Osteoblast (primary cell): Measurements from ENCODE around the gene RSPH6A. TPM values are rescaled to one million over a fixed set of nuclear protein-coding genes. Genes with fewer than 3 reads are reported as not detected.
A peak's percentile ranks its signal among the peaks of the same experiment; 100 is the strongest.

ENCODE experiments used
- DNase-seq: peaks from one replicate; pipeline ENCODE4 v3.0.0; 2011; ENCODE audit warnings: low spot score, mixed read lengths; ENCODE audit not compliant: insufficient read length; ENCODE audit errors: missing footprints
- H2AFZ ChIP-seq: 2 replicates; pipeline ENCODE4 v1.6.0; 2011; ENCODE audit warnings: mild to moderate bottlenecking, low read length
- H3K27ac ChIP-seq: 2 replicates; pipeline ENCODE4 v1.5.1; 2011; ENCODE audit warnings: mild to moderate bottlenecking, low read depth, low read length, moderate library complexity
- H3K27me3 ChIP-seq: 2 replicates; pipeline ENCODE4 v1.6.0; 2012; ENCODE audit warnings: mild to moderate bottlenecking, control low read depth, inconsistent platforms, low read length, moderate library complexity; ENCODE audit not compliant: insufficient read depth
- H3K36me3 ChIP-seq: 2 replicates; pipeline ENCODE4 v1.5.1; 2011; ENCODE audit warnings: mild to moderate bottlenecking, low read length, control low read depth, moderate library complexity; ENCODE audit not compliant: insufficient read depth
- H3K4me1 ChIP-seq: 2 replicates; pipeline ENCODE4 v1.5.1; 2011; ENCODE audit warnings: mild to moderate bottlenecking, low read length, control low read depth, moderate library complexity; ENCODE audit not compliant: insufficient read depth
- H3K4me2 ChIP-seq: 2 replicates; pipeline ENCODE4 v1.6.0; 2011; ENCODE audit warnings: mild to moderate bottlenecking, low read length; ENCODE audit not compliant: insufficient read depth
- H3K4me3 ChIP-seq: fragments of 200-600 bp; sonication (generic); 3 replicates; pipeline ENCODE4 v1.5.1; 2012; ENCODE audit warnings: mild to moderate bottlenecking, low read length, inconsistent platforms; ENCODE audit not compliant: insufficient read depth
- H3K79me2 ChIP-seq: 2 replicates; pipeline ENCODE4 v1.6.0; 2012; ENCODE audit warnings: mild to moderate bottlenecking, low read length, control low read depth, inconsistent platforms; ENCODE audit not compliant: insufficient read depth
- H3K9me3 ChIP-seq: 2 replicates; pipeline ENCODE4 v1.5.1; 2011; ENCODE audit warnings: low read depth, low read length, control low read depth
- H4K20me1 ChIP-seq: 2 replicates; pipeline ENCODE4 v1.6.0; 2012; ENCODE audit warnings: mild to moderate bottlenecking, low read length, control low read depth; ENCODE audit not compliant: insufficient read depth
- CTCF ChIP-seq: IDR thresholded peaks from 2 replicates; pipeline ENCODE4 v1.5.1; 2011; ENCODE audit warnings: mild to moderate bottlenecking, low read depth, low read length, moderate library complexity; ENCODE audit errors: extremely low read depth
- total RNA-seq: library from RNA; depleted of rRNA; stranded (reverse); fragments of >200 nt; gene quantifications from 2 replicates; pipeline ENCODE4 v1.2.3, GENCODE V29; 2012

RSPH6A gene
- total RNA-seq, 1 donor = under 0.01 TPM

- peak; percentile 95 for DNase-seq
- Histone ChIP-seq H4K20me1 (peaks cover 11% of the 10 kb centered on the region), H2AFZ (no peak overlapping the region), H3K27me3 (no peaks in the 10 kb centered on the region), H3K4me1 (peaks cover 23% of the 10 kb centered on the region), H3K79me2 (peaks cover 8% of the 10 kb centered on the region), H3K27ac (peak overlapping the region; percentile 79), H3K4me3 (peak overlapping the region; percentile 76), H3K4me2 (peak overlapping the region; percentile 96), H3K9me3 (no peaks in the 10 kb centered on the region), H3K36me3 (peaks cover 25% of the 10 kb centered on the region)
- TF ChIP-seq CTCF = no peak
Measured at GRCh38 chr19:45768655-45768983, 46.5 kb downstream of the RSPH6A start.

GRCh38 chr19:45767881-45768654 is 47.0 kb downstream of the RSPH6A start:
- Histone ChIP-seq H3K27ac (peak overlapping the region; percentile 79), H3K36me3 (peaks cover 19% of the 10 kb centered on the region), H3K4me3 (peak overlapping the region; percentile 76), H2AFZ (no peak overlapping the region), H4K20me1 (peaks cover 11% of the 10 kb centered on the region), H3K4me1 (peaks cover 23% of the 10 kb centered on the region), H3K9me3 (no peaks in the 10 kb centered on the region), H3K4me2 (peak overlapping the region; percentile 96), H3K27me3 (no peaks in the 10 kb centered on the region), H3K79me2 (peaks cover 8% of the 10 kb centered on the region)
- TF ChIP-seq CTCF = no peak
- peak; percentile 93 for DNase-seq

- H3K79me2 ChIP-seq = peaks cover 8% of the 10 kb centered on the region
- H2AFZ ChIP-seq = peak overlapping the region; percentile 75
- no peaks in the 10 kb centered on the region for H3K9me3 ChIP-seq
- H3K4me1 ChIP-seq = peaks cover 23% of the 10 kb centered on the region
- H3K27me3 ChIP-seq = no peaks in the 10 kb centered on the region
- H3K27ac ChIP-seq = peak overlapping the region; percentile 79
- peak overlapping the region; percentile 96 for H3K4me2 ChIP-seq
- peaks cover 13% of the 10 kb centered on the region for H3K36me3 ChIP-seq
- peaks cover 11% of the 10 kb centered on the region for H4K20me1 ChIP-seq
- peak overlapping the region; percentile 76 for H3K4me3 ChIP-seq
- DNase-seq = peak; percentile 99
- no peak for TF ChIP-seq CTCF
Measured at GRCh38 chr19:45767410-45767880, 47.7 kb downstream of the RSPH6A start.

- no peaks in the 10 kb centered on the region for H3K9me3 ChIP-seq
- peak; percentile 94 for DNase-seq
- H3K27ac ChIP-seq = peak overlapping the region; percentile 79
- H3K27me3 ChIP-seq = no peaks in the 10 kb centered on the region
- peak overlapping the region; percentile 76 for H3K4me3 ChIP-seq
- H2AFZ ChIP-seq = peak overlapping the region; percentile 75
- peaks cover 8% of the 10 kb centered on the region for H3K79me2 ChIP-seq
- peaks cover 8% of the 10 kb centered on the region for H3K36me3 ChIP-seq
- no peak for TF ChIP-seq CTCF
- H4K20me1 ChIP-seq = peaks cover 9% of the 10 kb centered on the region
- peaks cover 23% of the 10 kb centered on the region for H3K4me1 ChIP-seq
- peak overlapping the region; percentile 96 for H3K4me2 ChIP-seq
Measured at GRCh38 chr19:45766869-45767346, 48.2 kb downstream of the RSPH6A start.
